ENCODE measurements around the gene RUFY3.

GRCh38 chr4:70829492-70829891 lies 107.7 kb downstream of the RUFY3 start:
- TF ChIP-seq, protein P1, sequence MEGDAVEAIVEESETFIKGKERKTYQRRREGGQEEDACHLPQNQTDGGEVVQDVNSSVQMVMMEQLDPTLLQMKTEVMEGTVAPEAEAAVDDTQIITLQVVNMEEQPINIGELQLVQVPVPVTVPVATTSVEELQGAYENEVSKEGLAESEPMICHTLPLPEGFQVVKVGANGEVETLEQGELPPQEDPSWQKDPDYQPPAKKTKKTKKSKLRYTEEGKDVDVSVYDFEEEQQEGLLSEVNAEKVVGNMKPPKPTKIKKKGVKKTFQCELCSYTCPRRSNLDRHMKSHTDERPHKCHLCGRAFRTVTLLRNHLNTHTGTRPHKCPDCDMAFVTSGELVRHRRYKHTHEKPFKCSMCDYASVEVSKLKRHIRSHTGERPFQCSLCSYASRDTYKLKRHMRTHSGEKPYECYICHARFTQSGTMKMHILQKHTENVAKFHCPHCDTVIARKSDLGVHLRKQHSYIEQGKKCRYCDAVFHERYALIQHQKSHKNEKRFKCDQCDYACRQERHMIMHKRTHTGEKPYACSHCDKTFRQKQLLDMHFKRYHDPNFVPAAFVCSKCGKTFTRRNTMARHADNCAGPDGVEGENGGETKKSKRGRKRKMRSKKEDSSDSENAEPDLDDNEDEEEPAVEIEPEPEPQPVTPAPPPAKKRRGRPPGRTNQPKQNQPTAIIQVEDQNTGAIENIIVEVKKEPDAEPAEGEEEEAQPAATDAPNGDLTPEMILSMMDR (conservative IDR thresholded peaks at IDR 0.05; ENCODE audit: low read depth, low read length), result no peak
- TF ChIP-seq EZH2 (IDR thresholded peaks at IDR 0.05; ENCODE audit: borderline replicate concordance, low read depth, low read length, poor library complexity, severe bottlenecking), result no peak

Data from A673 (cell line).